Kidney glomerular epithelial cell (primary cell): ENCODE measurements around the gene NEDD4L.

Experiments used
- DNase-seq: peaks from one replicate; lab custom pipeline; 2025; lab: John Stamatoyannopoulos, UW

NEDD4L gene

GRCh38 chr18:58052960-58053359, 8.9 kb downstream of the NEDD4L start:
- no peak for DNase-seq

GRCh38 chr18:58054041-58054781, 10.2 kb downstream of the NEDD4L start:
- DNase-seq = no peak

GRCh38 chr18:58055890-58056558, 12.0 kb downstream of the NEDD4L start:
- DNase-seq = no peak

GRCh38 chr18:58056852-58057251, 12.8 kb downstream of the NEDD4L start:
- DNase-seq = no peak

- DNase-seq = no peak
These were observed 13.4 kb downstream of the NEDD4L start for GRCh38 chr18:58057291-58057965.

GRCh38 chr18:58058720-58059119, 14.7 kb downstream of the NEDD4L start:
- peak; percentile 19 for DNase-seq

- no peak for DNase-seq
These were observed 16.2 kb downstream of the NEDD4L start for GRCh38 chr18:58060254-58060653.

- no peak for DNase-seq
These were observed 17.3 kb downstream of the NEDD4L start for GRCh38 chr18:58061349-58061748.

- no peak for DNase-seq
These were observed 20.5 kb downstream of the NEDD4L start for GRCh38 chr18:58064406-58064998.

GRCh38 chr18:58065956-58066355, 21.9 kb downstream of the NEDD4L start:
- no peak for DNase-seq

- no peak for DNase-seq
These were observed 23.6 kb downstream of the NEDD4L start for GRCh38 chr18:58067601-58068000.

- DNase-seq = no peak
These were observed 25.1 kb downstream of the NEDD4L start for GRCh38 chr18:58069099-58069498.

GRCh38 chr18:58069721-58070292, 25.8 kb downstream of the NEDD4L start:
- no peak for DNase-seq

GRCh38 chr18:58076052-58076451, 32.0 kb downstream of the NEDD4L start:
- DNase-seq = no peak

GRCh38 chr18:58077329-58077728, 33.3 kb downstream of the NEDD4L start:
- DNase-seq = no peak

GRCh38 chr18:58078889-58079573, 35.0 kb downstream of the NEDD4L start:
- no peak for DNase-seq

GRCh38 chr18:58080451-58080850, 36.4 kb downstream of the NEDD4L start:
- DNase-seq = no peak

GRCh38 chr18:58087928-58088690, 44.1 kb downstream of the NEDD4L start:
- DNase-seq = no peak

- no peak for DNase-seq
These were observed 44.7 kb downstream of the NEDD4L start for GRCh38 chr18:58088691-58089065.

GRCh38 chr18:58091099-58091611, 47.1 kb downstream of the NEDD4L start:
- DNase-seq = no peak

- no peak for DNase-seq
These were observed 49.3 kb downstream of the NEDD4L start for GRCh38 chr18:58093311-58093803.
